ENCODE results near the gene PARM1.

- TF ChIP-seq CTCF (IDR thresholded peaks at IDR 0.05) (no peak), EZH2 (IDR thresholded peaks at IDR 0.05; ENCODE audit: borderline replicate concordance, insufficient read depth, low read depth, low read length, poor library complexity, severe bottlenecking) (no peak)
Measured at GRCh38 chr4:75058486-75058885, 125.6 kb downstream of the PARM1 start.
